Lung (tissue), 12 donors: ENCODE measurements around the gene NTN1. TPM values are rescaled to one million over a fixed set of nuclear protein-coding genes. Genes with fewer than 3 reads are reported as not detected.

ENCODE experiments used
- ATAC-seq: fragments of 200-7000 bp; cut with Tn5 transposase; one replicate; pipeline ENCODE4 v1.9.1; 2020; ENCODE audit warnings: moderate number of reproducible peaks; ENCODE audit not compliant: insufficient read depth, low FRiP score
- DNase-seq, 3 donors: peaks; one replicate each; pipeline ENCODE4 v3.0.0-alpha.2; 2013 to 2017
- H3K27ac ChIP-seq, 2 donors: one replicate each; pipeline ENCODE4 v1.5.1; 2013; ENCODE audit warnings: mild to moderate bottlenecking in 2 of 2, moderate library complexity in 2 of 2, control low read depth in 1 of 2, inconsistent platforms in 1 of 2, low read depth in 1 of 2, low read length in 1 of 2
- H3K27me3 ChIP-seq, 3 donors: one replicate each; pipeline ENCODE4 v1.5.1; 2013; ENCODE audit warnings: low read length in 2 of 3; ENCODE audit not compliant: control insufficient read depth in 3 of 3, insufficient read depth in 3 of 3
- H3K36me3 ChIP-seq, 4 donors: one replicate each; pipeline ENCODE4 v1.5.1; 2013; ENCODE audit warnings: low read length in 4 of 4, mild to moderate bottlenecking in 1 of 4, moderate library complexity in 1 of 4; ENCODE audit not compliant: control insufficient read depth in 4 of 4, insufficient read depth in 4 of 4
- H3K4me1 ChIP-seq, 5 donors: one replicate each; pipeline ENCODE4 v1.5.1; 2013; ENCODE audit warnings: low read length in 5 of 5, mild to moderate bottlenecking in 2 of 5, moderate library complexity in 1 of 5; ENCODE audit not compliant: control insufficient read depth in 5 of 5, insufficient read depth in 5 of 5
- H3K4me3 ChIP-seq: one replicate; pipeline ENCODE4 v1.5.1; 2013; ENCODE audit warnings: mild to moderate bottlenecking, control low read depth, moderate library complexity
- H3K9ac ChIP-seq, 2 donors: one replicate each; pipeline ENCODE4 v1.5.1; 2013; ENCODE audit warnings: low read length in 2 of 2, control low read depth in 1 of 2; ENCODE audit not compliant: insufficient read depth in 1 of 2
- H3K9me3 ChIP-seq, 4 donors: one replicate each; pipeline ENCODE4 v1.5.1; 2013; ENCODE audit warnings: low read length in 3 of 4, mild to moderate bottlenecking in 1 of 4, moderate library complexity in 1 of 4; ENCODE audit not compliant: control insufficient read depth in 4 of 4, insufficient read depth in 3 of 4
- CTCF ChIP-seq: IDR thresholded peaks from 2 replicates; pipeline ENCODE4 v1.5.1; 2012; ENCODE audit warnings: mild to moderate bottlenecking; ENCODE audit errors: control extremely low read depth, extremely low read depth
- WGBS, 2 donors: extraction: QIAGEN DNeasy Blood & Tissue Kit; methylation state at CpG; one replicate each; pipeline ENCODE4 v1.1.7; 2013; 5-methylcytosine and 5-hydroxymethylcytosine counted together
- polyA plus RNA-seq, 2 donors: library from polyadenylated mRNA; stranded (reverse); fragments of 200-250 nt; gene quantifications; one replicate each; pipeline ENCODE4 v1.2.1, GENCODE V29; 2013
- total RNA-seq, 2 donors: library from RNA; depleted of rRNA in 1 of 2; stranded (reverse); fragments of >200 nt in 1 of 2; gene quantifications; one replicate each; pipeline ENCODE4 v1.2.1, GENCODE V29; 2014 to 2021
- donor health status: control.
- donor health status: control.
- donor health status: Bipolar disorder and iron deficiency.
- donor health status: healthy.
- donor health status: DM: yes; HTN: yes; CAD: no.

The NTN1 gene
- total and polyA plus RNA-seq, 4 donors, result 3.6 to 17.1 (median 7.8) TPM

- H3K9me3 ChIP-seq, result peaks cover 0 to 2% (median 0%) of the 10 kb centered on the region in 4 donors
- peaks cover 0 to 36% (median 4%) of the 10 kb centered on the region in 3 donors for H3K27me3 ChIP-seq
- H3K36me3 ChIP-seq, result peaks cover 0 to 6% (median 0%) of the 10 kb centered on the region in 4 donors
- H3K27ac ChIP-seq, result no peak overlapping the region
- H3K9ac ChIP-seq, result no peak overlapping the region
- H3K4me1 ChIP-seq, result peaks cover 0 to 6% (median 0%) of the 10 kb centered on the region in 5 donors
- WGBS, 2 donors, result 87 to 94% methylated on average over 23 of the region's 23 CpGs
- no peak for TF ChIP-seq CTCF
- DNase-seq, result no peak
- no peak overlapping the region for H3K4me3 ChIP-seq
- ATAC-seq, result no peak
These were observed 210.3 kb downstream of the NTN1 start for GRCh38 chr17:9231449-9232154.

GRCh38 chr17:9232155-9232475 is 210.8 kb downstream of the NTN1 start:
- 88 to 92% methylated on average over 6 of the region's 6 CpGs for WGBS, 2 donors
- peaks cover 0 to 33% (median 2%) of the 10 kb centered on the region in 3 donors for H3K27me3 ChIP-seq

GRCh38 chr17:9232591-9233270 is 211.4 kb downstream of the NTN1 start:
- WGBS, 2 donors, result 22 to 55% methylated on average over 22 of the region's 22 CpGs
- no peak for TF ChIP-seq CTCF
- Histone ChIP-seq H3K27ac (no peak overlapping the region), H3K9ac (no peak overlapping the region), H3K27me3 (peaks cover 0 to 35% (median 0%) of the 10 kb centered on the region in 3 donors), H3K36me3 (no peaks in the 10 kb centered on the region), H3K4me1 (peaks cover 0 to 6% (median 0%) of the 10 kb centered on the region in 5 donors), H3K9me3 (no peaks in the 10 kb centered on the region), H3K4me3 (no peak overlapping the region)
- no peak for ATAC-seq
- peak; percentile 29 to 58 (median 52) for DNase-seq

More at GRCh38 chr17:9232155-9232475, 210.8 kb downstream of the NTN1 start:
- H3K9ac ChIP-seq, result no peak overlapping the region
- peaks cover 0 to 4% (median 0%) of the 10 kb centered on the region in 4 donors for H3K36me3 ChIP-seq
- ATAC-seq, result no peak
- DNase-seq, result no peak
- no peak overlapping the region for H3K27ac ChIP-seq
- no peak for TF ChIP-seq CTCF
- no peak overlapping the region for H3K4me3 ChIP-seq
- no peaks in the 10 kb centered on the region for H3K9me3 ChIP-seq
- H3K4me1 ChIP-seq, result peaks cover 0 to 6% (median 0%) of the 10 kb centered on the region in 5 donors
